Activated T-helper 1 cell treated with anti-CD3 and anti-CD28 coated beads, Interleukin-12 subunit alpha, Interleukin-12 subunit beta, Interleukin-2, Interleukin-4 antibody, amounts not matched to agents 30 ng/mL and 10 ng/mL and 1 ng/mL, durations not matched to agents 14 hours and 24 hours and 36 hours (primary cell): ENCODE measurements around the gene FBN1. TPM values are rescaled to one million over a fixed set of nuclear protein-coding genes. Genes with fewer than 3 reads are reported as not detected.

ENCODE experiments used
- DNase-seq: peaks from one replicate; pipeline ENCODE4 v3.0.0; 2021; ENCODE audit warnings: low spot score
- H3K27ac Mint-ChIP-seq: one replicate; pipeline ENCODE4 v1.8.0; 2021; ENCODE audit warnings: mild to moderate bottlenecking, mixed read lengths
- H3K27me3 Mint-ChIP-seq: one replicate; pipeline ENCODE4 v1.8.0; 2022; ENCODE audit warnings: mild to moderate bottlenecking, moderate library complexity, mixed read lengths; ENCODE audit not compliant: insufficient read depth
- H3K36me3 Mint-ChIP-seq: one replicate; pipeline ENCODE4 v1.8.0; 2021; ENCODE audit warnings: low read depth, mixed read lengths
- H3K4me1 Mint-ChIP-seq: one replicate; pipeline ENCODE4 v1.8.0; 2021; ENCODE audit warnings: low read depth, mixed read lengths
- H3K4me3 Mint-ChIP-seq: one replicate; pipeline ENCODE4 v1.8.0; 2021; ENCODE audit warnings: mild to moderate bottlenecking, moderate library complexity, mixed read lengths
- H3K9me3 Mint-ChIP-seq: one replicate; pipeline ENCODE4 v1.8.0; 2021; ENCODE audit warnings: mixed read lengths
- intact Hi-C: fragments of 100-400 bp; cut with micrococcal nuclease; formaldehyde crosslinking; loops from one replicate; pipeline ENCODE4 v1.15.1; 2024
- total RNA-seq: library from RNA; stranded (reverse); gene quantifications from 2 replicates; pipeline ENCODE4 v1.2.3, GENCODE V29; 2022

The FBN1 gene
- total RNA-seq, 1 donor from 2014 or later, result 0.47 TPM

DNA sequence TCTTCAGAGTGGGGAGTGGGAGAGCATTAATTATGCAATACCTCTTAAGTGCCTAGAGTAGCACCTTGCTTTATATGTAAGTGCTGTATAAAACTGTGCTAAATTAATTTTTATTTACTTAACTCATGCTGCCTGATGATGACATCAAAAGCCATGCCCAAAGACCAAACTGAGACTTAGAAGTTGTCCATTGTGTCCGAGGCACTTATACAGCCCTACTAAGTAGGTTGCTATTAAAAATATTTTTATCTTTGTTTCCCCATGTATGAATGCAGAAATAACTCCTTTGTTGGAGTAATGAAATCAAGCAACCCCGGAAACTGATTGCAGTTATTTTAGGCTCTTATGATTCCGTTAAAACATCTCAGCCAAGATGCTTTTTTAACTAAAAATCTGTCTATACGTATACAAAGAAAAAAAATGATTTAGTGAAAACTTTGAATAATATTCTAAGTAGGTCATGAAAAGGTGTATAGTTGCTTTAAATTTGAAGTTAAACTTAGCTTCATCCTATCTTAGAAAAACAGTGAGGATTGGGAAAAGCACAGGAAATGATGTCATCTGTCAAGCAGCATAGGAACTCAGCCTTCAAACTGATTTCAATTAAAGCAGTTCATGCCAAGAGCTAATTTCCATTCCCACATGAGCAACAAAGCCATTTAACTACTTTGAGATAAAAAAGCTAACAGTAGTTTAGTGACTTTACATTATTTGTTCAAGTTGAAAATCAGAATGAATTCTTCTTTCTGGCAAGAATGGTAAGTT is 43.0 kb downstream of the FBN1 start:
- no peaks in the 10 kb centered on the region for H3K36me3 Mint-ChIP-seq
- H3K4me3 Mint-ChIP-seq, result no peak overlapping the region
- H3K27ac Mint-ChIP-seq, result no peak overlapping the region
- H3K27me3 Mint-ChIP-seq, result peaks cover 2% of the 10 kb centered on the region
- H3K9me3 Mint-ChIP-seq, result no peaks in the 10 kb centered on the region
- no peaks in the 10 kb centered on the region for H3K4me1 Mint-ChIP-seq
- DNase-seq, result no peak
- intact Hi-C loops, result no loop called here

DNA sequence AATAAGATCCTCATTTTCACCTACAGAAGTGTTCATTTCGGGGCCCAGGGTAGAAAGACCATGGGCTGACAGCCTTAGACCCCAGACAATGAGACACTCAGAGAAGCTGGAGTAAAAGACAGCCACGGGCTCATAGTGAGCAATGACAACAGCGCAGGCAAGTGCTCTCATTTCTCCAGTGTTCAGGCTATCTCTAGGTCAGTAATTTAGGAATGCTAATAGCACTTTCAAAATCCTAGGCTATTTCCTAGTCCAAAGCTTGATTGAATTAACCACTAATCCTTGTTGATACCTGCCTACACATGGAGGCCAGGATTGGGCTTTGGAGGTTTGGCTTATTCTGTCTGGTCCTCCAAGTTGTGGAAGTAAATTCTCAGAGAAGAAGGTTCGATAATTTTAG is 44.4 kb downstream of the FBN1 start:
- intact Hi-C loops, result no loop called here
- no peaks in the 10 kb centered on the region for H3K9me3 Mint-ChIP-seq
- H3K27me3 Mint-ChIP-seq, result peaks cover 2% of the 10 kb centered on the region
- no peak overlapping the region for H3K4me3 Mint-ChIP-seq
- no peaks in the 10 kb centered on the region for H3K4me1 Mint-ChIP-seq
- DNase-seq, result no peak
- no peak overlapping the region for H3K27ac Mint-ChIP-seq
- no peaks in the 10 kb centered on the region for H3K36me3 Mint-ChIP-seq

GRCh38 chr15:48596841-48597240 is 48.7 kb downstream of the FBN1 start:
- no peak overlapping the region for H3K4me3 Mint-ChIP-seq
- intact Hi-C loops, result no loop called here
- no peaks in the 10 kb centered on the region for H3K27me3 Mint-ChIP-seq
- H3K9me3 Mint-ChIP-seq, result no peaks in the 10 kb centered on the region
- H3K27ac Mint-ChIP-seq, result no peak overlapping the region
- no peak for DNase-seq
- no peaks in the 10 kb centered on the region for H3K36me3 Mint-ChIP-seq
- no peaks in the 10 kb centered on the region for H3K4me1 Mint-ChIP-seq

DNA sequence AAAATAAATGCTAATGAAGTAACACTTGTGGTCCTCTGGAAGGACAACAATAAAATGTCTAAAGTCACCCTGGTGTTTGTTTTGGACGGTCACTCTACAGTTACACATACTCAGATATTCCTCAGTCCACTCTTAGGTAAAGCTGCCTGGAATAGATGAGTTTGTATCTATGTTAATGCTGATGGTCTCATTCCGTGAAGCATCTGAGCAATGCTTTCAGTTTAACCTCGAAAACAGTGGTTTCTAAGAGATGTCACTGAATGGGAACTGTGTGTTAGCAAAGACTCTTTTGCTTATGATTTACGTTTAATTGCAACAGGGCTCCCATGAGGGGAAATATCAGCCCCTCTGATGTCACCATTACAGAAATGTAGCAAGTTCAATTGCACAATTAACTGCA is 49.1 kb downstream of the FBN1 start:
- Mint-ChIP-seq H3K4me3 (no peak overlapping the region), H3K27ac (no peak overlapping the region), H3K9me3 (no peaks in the 10 kb centered on the region), H3K27me3 (no peaks in the 10 kb centered on the region), H3K36me3 (no peaks in the 10 kb centered on the region), H3K4me1 (no peaks in the 10 kb centered on the region)
- no peak for DNase-seq
- intact Hi-C loops, result no loop called here

- H3K4me3 Mint-ChIP-seq, result no peak overlapping the region
- no peaks in the 10 kb centered on the region for H3K27me3 Mint-ChIP-seq
- no peaks in the 10 kb centered on the region for H3K36me3 Mint-ChIP-seq
- intact Hi-C loops, result no loop called here
- no peaks in the 10 kb centered on the region for H3K4me1 Mint-ChIP-seq
- DNase-seq, result no peak
- H3K27ac Mint-ChIP-seq, result no peak overlapping the region
- H3K9me3 Mint-ChIP-seq, result no peaks in the 10 kb centered on the region
These were observed 49.5 kb downstream of the FBN1 start for GRCh38 chr15:48595981-48596380.

DNA sequence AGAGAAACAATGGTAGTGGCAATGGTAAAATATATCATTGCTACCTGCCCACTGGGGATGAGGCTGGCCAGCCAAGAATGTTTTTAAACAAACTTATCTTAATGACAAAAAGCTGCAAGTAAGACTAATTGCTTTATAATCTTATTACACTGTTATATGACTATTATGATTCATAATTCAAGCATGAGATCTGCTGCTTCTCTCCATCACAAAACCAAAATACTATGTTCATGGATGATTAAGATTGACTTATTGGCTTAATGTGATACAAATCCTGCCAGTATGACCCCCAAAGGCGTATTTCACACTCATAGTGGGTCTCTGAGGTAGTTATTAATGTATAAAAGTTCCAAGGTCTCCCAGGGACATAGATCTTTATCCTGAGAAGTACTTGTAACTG is 52.6 kb downstream of the FBN1 start:
- no peaks in the 10 kb centered on the region for H3K9me3 Mint-ChIP-seq
- intact Hi-C loops, result no loop called here

DNA sequence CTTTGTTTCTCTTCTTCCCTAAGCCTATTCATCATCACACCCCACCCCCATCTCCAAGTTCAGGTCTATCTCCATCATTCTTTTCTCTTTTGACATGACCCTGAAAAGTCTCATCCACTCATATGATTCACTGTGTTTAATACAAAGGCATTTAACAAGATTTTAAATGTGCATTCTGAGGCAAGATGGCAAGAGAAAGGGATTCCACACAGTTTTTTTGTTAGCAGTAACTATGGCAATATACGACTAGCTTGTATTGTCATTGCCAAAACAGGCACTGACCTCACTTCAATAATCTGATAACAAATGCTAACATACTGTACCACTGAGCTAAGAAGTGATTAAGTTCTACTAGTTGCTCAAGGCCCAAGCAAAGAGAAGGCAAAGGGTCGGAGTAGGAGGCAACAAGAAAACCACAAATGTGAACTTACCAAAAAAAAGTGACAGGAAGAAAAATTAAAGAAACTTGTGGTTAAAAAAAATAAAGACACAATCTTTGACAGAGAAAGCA is 53.2 kb downstream of the FBN1 start:
- Mint-ChIP-seq H3K4me1 (no peaks in the 10 kb centered on the region), H3K27me3 (no peaks in the 10 kb centered on the region), H3K4me3 (no peak overlapping the region), H3K27ac (no peak overlapping the region), H3K36me3 (no peaks in the 10 kb centered on the region), H3K9me3 (no peaks in the 10 kb centered on the region)
- no peak for DNase-seq
- intact Hi-C loops, result no loop called here

More for the DNA sequence above, 52.6 kb downstream of the FBN1 start:
- Mint-ChIP-seq H3K4me3 (no peak overlapping the region), H3K4me1 (no peaks in the 10 kb centered on the region), H3K27me3 (no peaks in the 10 kb centered on the region), H3K27ac (no peak overlapping the region), H3K36me3 (no peaks in the 10 kb centered on the region)
- no peak for DNase-seq

GRCh38 chr15:48590723-48591122 is 54.8 kb downstream of the FBN1 start:
- H3K27me3 Mint-ChIP-seq, result peaks cover 2% of the 10 kb centered on the region

DNA sequence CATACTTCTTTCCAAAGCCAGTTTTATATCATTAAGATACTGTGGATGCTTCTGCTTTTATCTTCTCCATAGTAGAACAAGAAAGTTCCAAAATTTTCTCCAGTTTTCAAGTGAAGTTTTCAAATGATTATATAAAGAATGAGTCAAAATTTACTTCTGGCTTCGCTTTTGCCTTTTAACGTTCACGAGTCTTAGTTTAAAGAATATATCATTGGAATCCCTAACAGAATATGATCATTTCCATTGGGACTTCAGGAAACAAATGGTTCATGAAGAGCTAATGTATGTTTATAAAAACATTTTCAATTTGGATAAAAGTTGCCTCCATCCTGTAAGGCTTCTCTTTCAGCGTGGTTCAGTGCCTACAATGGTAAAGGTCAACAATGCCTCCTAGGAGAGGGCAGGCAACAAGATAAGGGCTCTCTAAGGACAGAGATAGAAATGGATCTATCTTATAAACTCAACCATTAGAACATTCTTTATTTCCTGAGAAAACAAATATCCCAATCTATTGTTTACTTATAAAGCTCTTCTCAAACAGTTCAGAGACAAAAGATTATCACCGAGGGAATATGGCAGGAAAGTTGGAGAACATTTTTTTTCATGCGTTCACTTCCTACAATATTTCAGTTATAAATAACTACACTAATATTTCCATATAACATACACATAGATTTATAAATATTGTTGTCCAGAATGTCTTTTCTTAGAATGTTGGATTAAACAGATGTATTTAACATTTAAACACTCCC is 60.5 kb downstream of the FBN1 start:
- DNase-seq, result no peak
- peaks cover 2% of the 10 kb centered on the region for H3K27me3 Mint-ChIP-seq
- H3K27ac Mint-ChIP-seq, result no peak overlapping the region
- intact Hi-C loops, result no loop called here
- H3K4me3 Mint-ChIP-seq, result no peak overlapping the region
- H3K36me3 Mint-ChIP-seq, result no peaks in the 10 kb centered on the region
- no peaks in the 10 kb centered on the region for H3K4me1 Mint-ChIP-seq
- no peaks in the 10 kb centered on the region for H3K9me3 Mint-ChIP-seq

More at GRCh38 chr15:48590723-48591122, 54.8 kb downstream of the FBN1 start:
- H3K36me3 Mint-ChIP-seq, result no peaks in the 10 kb centered on the region
- H3K9me3 Mint-ChIP-seq, result no peaks in the 10 kb centered on the region
- H3K4me3 Mint-ChIP-seq, result no peak overlapping the region
- no peak overlapping the region for H3K27ac Mint-ChIP-seq
- DNase-seq, result no peak
- intact Hi-C loops, result no loop called here
- H3K4me1 Mint-ChIP-seq, result no peaks in the 10 kb centered on the region

- Mint-ChIP-seq H3K4me1 (no peaks in the 10 kb centered on the region), H3K4me3 (no peak overlapping the region), H3K27me3 (peaks cover 2% of the 10 kb centered on the region), H3K27ac (no peak overlapping the region), H3K36me3 (no peaks in the 10 kb centered on the region), H3K9me3 (no peaks in the 10 kb centered on the region)
- DNase-seq, result no peak
- intact Hi-C loops, result no loop called here
These were observed 61.3 kb downstream of the FBN1 start for GRCh38 chr15:48584090-48584811.

GRCh38 chr15:48582452-48583247 is 62.9 kb downstream of the FBN1 start:
- no peaks in the 10 kb centered on the region for H3K9me3 Mint-ChIP-seq
- intact Hi-C loops, result no loop called here
- no peaks in the 10 kb centered on the region for H3K4me1 Mint-ChIP-seq
- DNase-seq, result no peak
- H3K36me3 Mint-ChIP-seq, result no peaks in the 10 kb centered on the region
- no peak overlapping the region for H3K4me3 Mint-ChIP-seq
- H3K27ac Mint-ChIP-seq, result no peak overlapping the region
- H3K27me3 Mint-ChIP-seq, result peaks cover 2% of the 10 kb centered on the region

DNA sequence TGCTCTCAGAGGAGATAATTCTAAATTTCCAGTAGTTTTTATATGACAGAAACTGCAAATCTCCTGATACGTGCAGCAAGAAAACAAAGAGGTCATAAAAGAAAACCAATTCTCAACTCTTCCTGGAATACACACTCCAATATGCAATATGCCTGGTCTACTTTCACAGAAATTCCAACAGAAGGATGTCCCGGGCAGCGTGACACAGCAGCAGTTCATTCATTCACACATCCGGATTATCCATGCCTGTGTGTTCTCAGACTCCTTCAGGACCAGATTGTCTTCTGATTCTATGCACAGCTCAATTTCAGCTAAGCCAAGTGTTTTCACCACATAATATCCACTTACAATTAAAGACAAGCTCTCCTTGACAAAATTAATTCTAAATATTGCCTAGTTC is 64.3 kb downstream of the FBN1 start:
- Mint-ChIP-seq H3K4me3 (no peak overlapping the region), H3K9me3 (no peaks in the 10 kb centered on the region)

More for the DNA sequence above, 64.3 kb downstream of the FBN1 start:
- Mint-ChIP-seq H3K27me3 (peaks cover 1% of the 10 kb centered on the region), H3K36me3 (no peaks in the 10 kb centered on the region), H3K4me1 (no peaks in the 10 kb centered on the region), H3K27ac (no peak overlapping the region)
- no peak for DNase-seq
- intact Hi-C loops, result no loop called here
